ENCODE data around the gene SPRED3. TPM values are rescaled to one million over a fixed set of nuclear protein-coding genes. Genes with fewer than 3 reads are reported as not detected.

SPRED3 gene
- total RNA-seq, 2 donors from 2014 or later, result 5.3 to 10.0 TPM

DNA sequence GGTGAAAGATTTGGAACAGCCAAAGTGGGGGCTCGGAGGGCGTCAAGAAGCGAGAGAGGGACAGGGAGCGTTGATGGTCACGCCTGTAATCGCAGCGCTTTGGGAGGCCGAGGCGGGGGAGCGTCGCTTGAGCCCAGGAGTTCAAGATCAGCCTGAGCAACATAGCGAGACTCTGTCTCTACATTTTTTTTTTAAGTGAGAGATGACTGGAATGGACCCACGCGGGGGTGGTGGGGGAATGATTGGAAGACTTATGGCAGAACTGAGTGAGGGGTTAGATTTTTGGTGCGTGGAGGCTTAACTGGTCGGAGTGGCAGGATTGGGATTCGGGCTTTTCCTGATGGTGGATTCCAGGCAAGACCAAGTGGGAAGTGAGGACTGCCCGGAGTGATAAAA is 13.4 kb upstream of the SPRED3 start:
- Mint-ChIP-seq H3K9me3 (no peaks in the 10 kb centered on the region), H3K36me3 (ENCODE audit: low read depth) (peaks cover 14% of the 10 kb centered on the region), H3K27ac (peak overlapping the region; percentile 98), H3K4me3 (peak overlapping the region; percentile 99), H3K27me3 (ENCODE audit: insufficient read depth) (peaks cover 22% of the 10 kb centered on the region), H3K4me1 (peaks cover 10% of the 10 kb centered on the region)
- Histone ChIP-seq H3K9me3 (ENCODE audit: control insufficient read depth, low read length) (no peaks in the 10 kb centered on the region), H3K4me1 (ENCODE audit: control insufficient read depth, insufficient read depth, low read length) (peaks cover 3% of the 10 kb centered on the region), H3K9ac (ENCODE audit: extremely low read depth, low read length, poor library complexity, severe bottlenecking) (peak overlapping the region; percentile 96), H3K27me3 (ENCODE audit: control insufficient read depth, insufficient read depth, low read length, poor library complexity, severe bottlenecking) (peaks cover 16% of the 10 kb centered on the region), H3K4me3 (ENCODE audit: low read length) (peak overlapping the region; percentile 97), H3K27ac (ENCODE audit: low read depth, low read length) (peak overlapping the region; percentile 83), H3K36me3 (ENCODE audit: control insufficient read depth, insufficient read depth, low read length) (peaks cover 21% of the 10 kb centered on the region)
- no peak for DNase-seq
- TF ChIP-seq CTCF (conservative IDR thresholded peaks at IDR 0.05), result no peak
- WGBS, 2 experiments (ENCODE audit: insufficient coverage in 1 of 2, insufficient read length in 1 of 2), result 1% methylated on average over 15 to 18 of the region's 18 CpGs

DNA sequence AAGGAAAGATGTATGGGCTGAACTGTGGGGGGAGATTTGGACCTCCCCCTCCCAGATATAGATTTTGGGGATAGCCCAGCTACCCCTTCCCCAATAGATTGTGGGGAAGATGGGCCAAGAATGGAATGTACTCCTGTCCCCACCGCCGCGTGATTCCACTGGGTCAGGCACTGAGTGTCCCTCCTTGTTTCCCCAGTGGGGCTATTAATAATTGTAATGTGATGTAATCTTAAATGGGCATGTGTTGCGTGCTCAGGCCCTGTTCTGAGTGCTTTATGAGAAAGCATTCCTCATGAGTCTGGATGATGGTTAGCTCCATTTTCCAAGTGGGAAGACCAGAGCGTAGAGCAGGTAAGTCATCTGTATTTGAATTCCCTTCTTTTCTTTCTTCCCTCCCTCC is 12.7 kb upstream of the SPRED3 start:
- 92 to 100% methylated on average over 1 to 5 of the region's 5 CpGs for WGBS, 2 experiments (ENCODE audit: insufficient coverage in 1 of 2, insufficient read length in 1 of 2)
- no peak for DNase-seq
- no peak for TF ChIP-seq CTCF (conservative IDR thresholded peaks at IDR 0.05)
- H3K36me3 ChIP-seq (ENCODE audit: control insufficient read depth, insufficient read depth, low read length), result peaks cover 22% of the 10 kb centered on the region
- H3K9ac ChIP-seq (ENCODE audit: extremely low read depth, low read length, poor library complexity, severe bottlenecking), result peak overlapping the region; percentile 96
- peaks cover 16% of the 10 kb centered on the region for H3K27me3 Mint-ChIP-seq (ENCODE audit: insufficient read depth)
- H3K4me3 ChIP-seq (ENCODE audit: low read length), result peak overlapping the region; percentile 97
- peaks cover 3% of the 10 kb centered on the region for H3K4me1 ChIP-seq (ENCODE audit: control insufficient read depth, insufficient read depth, low read length)
- H3K27ac Mint-ChIP-seq, result peak overlapping the region; percentile 98
- peaks cover 14% of the 10 kb centered on the region for H3K27me3 ChIP-seq (ENCODE audit: control insufficient read depth, insufficient read depth, low read length, poor library complexity, severe bottlenecking)
- no peaks in the 10 kb centered on the region for H3K9me3 Mint-ChIP-seq
- peaks cover 10% of the 10 kb centered on the region for H3K4me1 Mint-ChIP-seq
- peak overlapping the region; percentile 99 for H3K4me3 Mint-ChIP-seq
- H3K9me3 ChIP-seq (ENCODE audit: control insufficient read depth, low read length), result no peaks in the 10 kb centered on the region
- no peak overlapping the region for H3K27ac ChIP-seq (ENCODE audit: low read depth, low read length)
- peaks cover 18% of the 10 kb centered on the region for H3K36me3 Mint-ChIP-seq (ENCODE audit: low read depth)

GRCh38 chr19:38376576-38376975 is 11.9 kb upstream of the SPRED3 start:
- Mint-ChIP-seq H3K27ac (no peak overlapping the region), H3K36me3 (ENCODE audit: low read depth) (peaks cover 26% of the 10 kb centered on the region), H3K27me3 (ENCODE audit: insufficient read depth) (peaks cover 10% of the 10 kb centered on the region), H3K4me1 (peaks cover 10% of the 10 kb centered on the region), H3K9me3 (no peaks in the 10 kb centered on the region), H3K4me3 (peak overlapping the region; percentile 99)
- Histone ChIP-seq H3K4me3 (ENCODE audit: low read length) (peak overlapping the region; percentile 97), H3K27ac (ENCODE audit: low read depth, low read length) (no peak overlapping the region), H3K4me1 (ENCODE audit: control insufficient read depth, insufficient read depth, low read length) (peaks cover 3% of the 10 kb centered on the region), H3K27me3 (ENCODE audit: control insufficient read depth, insufficient read depth, low read length, poor library complexity, severe bottlenecking) (peaks cover 6% of the 10 kb centered on the region), H3K36me3 (ENCODE audit: control insufficient read depth, insufficient read depth, low read length) (peaks cover 30% of the 10 kb centered on the region), H3K9me3 (ENCODE audit: control insufficient read depth, low read length) (no peaks in the 10 kb centered on the region), H3K9ac (ENCODE audit: extremely low read depth, low read length, poor library complexity, severe bottlenecking) (no peak overlapping the region)
- no peak for DNase-seq
- no peak for TF ChIP-seq CTCF (conservative IDR thresholded peaks at IDR 0.05)
- WGBS, 2 experiments (ENCODE audit: insufficient coverage in 1 of 2, insufficient read length in 1 of 2), result 84 to 93% methylated on average over 3 of the region's 3 CpGs
